Endothelial cell of umbilical vein (primary cell): ENCODE measurements around the gene PCDHB16. TPM values are rescaled to one million over a fixed set of nuclear protein-coding genes. Genes with fewer than 3 reads are reported as not detected.
"Not testable (repeated sequence)": the region's sequence is repeated elsewhere in the genome, so short reads cannot be mapped to it uniquely, and the experiment has no call there.

Experiments used
- BruUV-seq: library from RNA; stranded (reverse); fragments of 400-500 nt; replicated peaks from 2 replicates; lab custom pipeline; 2021; lab: Mats Ljungman, UMichigan
- CTCF ChIA-PET: fragments of 300-600, 350-600 bp; sonication (Branson Sonifier 250); formaldehyde crosslinking; loops from one replicate; lab custom pipeline; 2021; ENCODE audit warnings: antibody characterized with exemption, inconsistent platforms; lab: Charles Lee
- POLR2A ChIA-PET: fragments of 300-600, 350-600 bp; sonication (Branson Sonifier 250); formaldehyde crosslinking; loops from one replicate; lab custom pipeline; 2021; ENCODE audit warnings: antibody characterized with exemption, inconsistent platforms; lab: Charles Lee
- DNase-seq: peaks from one replicate; pipeline ENCODE4 v3.0.0-alpha.2; 2011; ENCODE audit warnings: low read depth, low spot score
- FAIRE-seq: peaks from 2 replicates; lab custom pipeline; 2011; peaks lifted over from hg19 to GRCh38; lab: Jason Lieb, UNC
- H2AFZ ChIP-seq: 2 replicates; pipeline ENCODE4 v1.6.0; 2012; ENCODE audit warnings: low read depth, low read length, control low read depth, inconsistent platforms
- H3K27ac ChIP-seq: 2 replicates; pipeline ENCODE4 v1.5.1; 2011; ENCODE audit warnings: low read depth, mild to moderate bottlenecking, control low read depth, low read length, moderate library complexity; ENCODE audit not compliant: insufficient read depth
- H3K27me3 ChIP-seq, 2 experiments: 2 replicates each; pipeline versions ENCODE4 v1.6.0 to v1.6.1; 2011; ENCODE audit warnings: low read length in 2 of 2, mixed read lengths in 1 of 2; ENCODE audit not compliant: control insufficient read depth in 2 of 2, insufficient read depth in 2 of 2
- H3K36me3 ChIP-seq, 2 experiments: 2 replicates in 1 of 2; 3 replicates in 1 of 2; pipeline ENCODE4 v1.5.1; 2011; ENCODE audit warnings: low read length in 2 of 2, mild to moderate bottlenecking in 1 of 2, moderate library complexity in 1 of 2; ENCODE audit not compliant: control insufficient read depth in 2 of 2, insufficient read depth in 2 of 2; ENCODE audit errors: extremely low read depth in 1 of 2
- H3K4me1 ChIP-seq: 3 replicates; pipeline ENCODE4 v1.5.1; 2011; ENCODE audit warnings: mild to moderate bottlenecking, low read length; ENCODE audit not compliant: control insufficient read depth, insufficient read depth; ENCODE audit errors: extremely low read depth
- H3K4me2 ChIP-seq: 2 replicates; pipeline ENCODE4 v1.6.1; 2011; ENCODE audit warnings: low read length, control low read depth, mixed read lengths; ENCODE audit not compliant: insufficient read depth
- H3K4me3 ChIP-seq, 3 experiments: fragments of 200-600 bp in 1 of 3; sonication (generic), shearing (Covaris generic) in 1 of 3; replicated peaks in 1 of 3; 2 replicates each; pipeline ENCODE4 v1.5.1; 2011 to 2016; ENCODE audit warnings: control low read depth in 3 of 3, low read length in 3 of 3, mild to moderate bottlenecking in 2 of 3, inconsistent platforms in 1 of 3, low read depth in 1 of 3, moderate library complexity in 1 of 3; ENCODE audit not compliant: insufficient read depth in 1 of 3
- H3K79me2 ChIP-seq: 2 replicates; pipeline ENCODE4 v1.6.0; 2012; ENCODE audit warnings: low read length, inconsistent platforms; ENCODE audit not compliant: control insufficient read depth, insufficient read depth
- H3K9ac ChIP-seq: replicated peaks from 2 replicates; pipeline ENCODE3; 2011; ENCODE audit warnings: low read length, control low read depth; ENCODE audit not compliant: insufficient read depth; ENCODE audit errors: extremely low read depth
- H3K9me1 ChIP-seq: replicated peaks from 3 replicates; pipeline ENCODE4 v1.6.0; 2011; ENCODE audit warnings: mild to moderate bottlenecking, low read length; ENCODE audit not compliant: control insufficient read depth, insufficient read depth; ENCODE audit errors: extremely low read depth
- H3K9me3 ChIP-seq: replicated peaks from 2 replicates; pipeline ENCODE4 v1.5.1; 2012; ENCODE audit warnings: low read length, inconsistent platforms; ENCODE audit not compliant: control insufficient read depth, insufficient read depth
- H4K20me1 ChIP-seq: replicated peaks from 2 replicates; pipeline ENCODE3; 2011; ENCODE audit warnings: mild to moderate bottlenecking, low read length; ENCODE audit not compliant: control insufficient read depth, insufficient read depth; ENCODE audit errors: extremely low read depth
- EZH2 ChIP-seq: IDR thresholded peaks from 2 replicates; pipeline ENCODE4 v1.6.1; 2012; ENCODE audit warnings: borderline replicate concordance, low read depth, mild to moderate bottlenecking, moderate library complexity, low read length, inconsistent platforms; ENCODE audit not compliant: severe bottlenecking
- FOS ChIP-seq: IDR thresholded peaks from 2 replicates; pipeline ENCODE4 v1.6.1; 2011; ENCODE audit warnings: mild to moderate bottlenecking, low read length, moderate library complexity, borderline replicate concordance; ENCODE audit not compliant: insufficient read depth
- GATA2 ChIP-seq: IDR thresholded peaks from 2 replicates; pipeline ENCODE4 v1.7.0; 2011; ENCODE audit warnings: low read depth, mild to moderate bottlenecking, moderate library complexity, mixed read lengths, low read length; ENCODE audit not compliant: insufficient read length, insufficient read depth
- JUN ChIP-seq: IDR thresholded peaks from 2 replicates; pipeline ENCODE4 v1.6.1; 2011; ENCODE audit warnings: borderline replicate concordance, low read depth; ENCODE audit not compliant: insufficient read length, insufficient read depth
- MYC ChIP-seq: IDR thresholded peaks from one replicate; pipeline ENCODE4 v1.6.1; 2011; ENCODE audit warnings: mild to moderate bottlenecking, low read depth, low read length
- POLR2A ChIP-seq: IDR thresholded peaks from 2 replicates; pipeline ENCODE4 v1.6.1; 2012; ENCODE audit warnings: low read depth, mild to moderate bottlenecking, control low read depth, low read length
- POLR2AphosphoS5 ChIP-seq: IDR thresholded peaks from 2 replicates; pipeline ENCODE4 v1.6.1; 2012; ENCODE audit warnings: low read depth, mild to moderate bottlenecking, control low read depth, low read length, moderate library complexity; ENCODE audit not compliant: insufficient read depth
- dilution Hi-C: fragments of 300-500 bp; cut with MboI; formaldehyde crosslinking; loops from one replicate; pipeline ENCODE4 v1.15.0; 2019; ENCODE audit warnings: low sequenced_read_pairs; ENCODE audit not compliant: extremely low pct_ligation_motif_present
- intact Hi-C: fragments of 100-400 bp; cut with micrococcal nuclease; formaldehyde crosslinking; loops from one replicate; pipeline ENCODE4 v1.10.0; 2022
- polyA plus RNA-seq, 4 experiments: library from polyadenylated mRNA; depleted of rRNA in 3 of 4; stranded (reverse) in 3 of 4; unstranded in 1 of 4; fragments of >200 nt; gene quantifications; 2 replicates each; pipeline versions ENCODE4 v1.2.1 to v1.2.3, GENCODE V29; 2011 to 2012; ENCODE audit warnings: missing spikeins in 1 of 4
- total RNA-seq: library from RNA; stranded (reverse); gene quantifications from 2 replicates; pipeline ENCODE4 v1.2.3, GENCODE V29; 2021
- TF ChIP-seq, protein P1 (sequence below): IDR thresholded peaks from 2 replicates; pipeline ENCODE4 v1.6.1; 2011; ENCODE audit not compliant: insufficient read depth, insufficient read length
- TF ChIP-seq, protein P2 (sequence below), 2 donors: IDR thresholded peaks; 1 replicate in 1 of 2; 2 replicates in 1 of 2; pipeline ENCODE4 v1.5.1; 2011; ENCODE audit warnings: low read length in 2 of 2, mild to moderate bottlenecking in 2 of 2, moderate library complexity in 2 of 2, control low read depth in 1 of 2, inconsistent platforms in 1 of 2, low read depth in 1 of 2; ENCODE audit not compliant: insufficient read depth in 1 of 2; ENCODE audit errors: extremely low read depth in 1 of 2

Gene PCDHB16
- total and polyA plus RNA-seq, 2 donors (not counting 3 experiments of a cell fraction or from before 2014, with no cell fraction given), result 0.18 to 0.22 TPM

DNA sequence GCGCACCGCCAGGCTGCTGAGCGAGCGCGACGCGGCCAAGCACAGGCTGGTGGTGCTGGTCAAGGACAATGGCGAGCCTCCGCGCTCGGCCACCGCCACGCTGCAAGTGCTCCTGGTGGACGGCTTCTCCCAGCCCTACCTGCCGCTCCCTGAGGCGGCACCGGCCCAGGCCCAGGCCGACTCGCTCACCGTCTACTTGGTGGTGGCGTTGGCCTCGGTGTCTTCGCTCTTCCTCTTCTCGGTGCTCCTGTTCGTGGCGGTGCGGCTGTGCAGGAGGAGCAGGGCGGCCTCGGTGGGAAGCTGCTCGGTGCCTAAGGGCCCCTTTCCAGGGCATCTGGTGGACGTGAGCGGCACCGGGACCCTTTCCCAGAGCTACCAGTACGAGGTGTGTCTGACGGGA, 19.5 kb downstream of the PCDHB16 start:
- H2AFZ ChIP-seq, FAIRE-seq, H3K79me2 ChIP-seq, H3K4me1 ChIP-seq, H3K4me2 ChIP-seq, intact Hi-C loops, H3K9me1 ChIP-seq, H3K9ac ChIP-seq, H3K4me3 ChIP-seq, POLR2A ChIA-PET, H3K27me3 ChIP-seq, BruUV-seq, dilution Hi-C loops, H3K9me3 ChIP-seq, DNase-seq, H4K20me1 ChIP-seq, H3K27ac ChIP-seq, H3K36me3 ChIP-seq: not testable (repeated sequence)
- CTCF ChIA-PET, result interaction anchor here (1.0 kb wide), 1 partner anchor 22 kb away, joined by 3 read pairs; the partner anchor contains the start of gene PCDHB14

DNA sequence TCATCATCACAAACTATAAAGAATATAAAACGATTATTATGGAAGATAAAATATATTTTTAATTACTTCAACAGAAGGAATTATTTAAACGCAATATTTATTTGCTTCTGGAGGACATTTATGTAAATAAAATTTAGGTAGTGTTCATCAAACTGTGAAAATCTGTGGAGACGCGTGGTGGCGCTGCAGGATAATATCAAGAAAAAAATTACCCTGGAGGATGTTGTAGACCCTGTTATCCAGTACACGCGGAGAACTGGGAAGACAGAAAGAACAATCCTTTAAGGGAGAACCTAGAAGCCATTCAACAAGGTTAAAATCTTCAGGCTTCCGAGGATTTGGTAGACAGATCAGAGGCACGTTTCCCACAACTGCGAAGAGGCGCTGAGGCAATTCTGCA, 26.3 kb downstream of the PCDHB16 start, which contains the start of gene PCDHB12:
TSS of gene PCDHB12 (plus strand) at position 242 of the 400 bp plus-strand sequence. CDS start 189 bp downstream, outside the sequence.
- H3K4me3 ChIP-seq, result no peak within 1 kb of the TSS
- POLR2A ChIA-PET, result no interaction called here

DNA sequence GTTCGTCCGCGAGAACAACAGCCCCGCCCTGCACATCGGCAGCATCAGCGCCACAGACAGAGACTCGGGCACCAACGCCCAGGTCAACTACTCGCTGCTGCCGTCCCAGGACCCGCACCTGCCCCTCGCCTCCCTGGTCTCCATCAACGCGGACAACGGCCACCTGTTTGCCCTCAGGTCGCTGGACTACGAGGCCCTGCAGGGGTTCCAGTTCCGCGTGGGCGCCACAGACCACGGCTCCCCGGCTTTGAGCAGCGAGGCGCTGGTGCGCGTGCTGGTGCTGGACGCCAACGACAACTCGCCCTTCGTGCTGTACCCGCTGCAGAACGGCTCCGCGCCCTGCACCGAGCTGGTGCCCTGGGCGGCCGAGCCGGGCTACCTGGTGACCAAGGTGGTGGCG, 28.1 kb downstream of the PCDHB16 start:
- H3K9me3 ChIP-seq, H4K20me1 ChIP-seq, H3K4me3 ChIP-seq, H3K9ac ChIP-seq, intact Hi-C loops, dilution Hi-C loops, H2AFZ ChIP-seq, BruUV-seq, POLR2A ChIA-PET, H3K27ac ChIP-seq, H3K9me1 ChIP-seq, H3K27me3 ChIP-seq, FAIRE-seq, H3K36me3 ChIP-seq, H3K4me1 ChIP-seq, CTCF ChIA-PET, H3K4me2 ChIP-seq, H3K79me2 ChIP-seq, DNase-seq: not testable (repeated sequence)

More for the DNA sequence above, 26.3 kb downstream of the PCDHB16 start, which contains the start of gene PCDHB12:
- Histone ChIP-seq H2AFZ (no peak within 1 kb of the TSS), H4K20me1 (no peaks in the 10 kb centered on the region), H3K79me2 (no peaks in the 10 kb centered on the region), H3K4me1 (no peaks in the 10 kb centered on the region), H3K9me1 (no peaks in the 10 kb centered on the region), H3K9ac (no peak within 1 kb of the TSS), H3K36me3 (no peaks in the 10 kb centered on the region), H3K27ac (no peak within 1 kb of the TSS), H3K4me2 (no peak within 1 kb of the TSS), H3K9me3 (no peaks in the 10 kb centered on the region), H3K27me3 (no peaks in the 10 kb centered on the region)
- BruUV-seq, result no TSS peak
- CTCF ChIA-PET, result interaction anchor here (0.9 to 1.4 kb wide), 5 partner anchors 10 to 356 kb away, joined by 3 to 4 read pairs (median 4); partner anchors contain the start of gene PCDHGA11
- intact Hi-C loops (no loop called here), dilution Hi-C loops (no loop called here)
- TF ChIP-seq GATA2, result no peak
- no peak for TF ChIP-seq POLR2AphosphoS5
- TF ChIP-seq, protein P1, sequence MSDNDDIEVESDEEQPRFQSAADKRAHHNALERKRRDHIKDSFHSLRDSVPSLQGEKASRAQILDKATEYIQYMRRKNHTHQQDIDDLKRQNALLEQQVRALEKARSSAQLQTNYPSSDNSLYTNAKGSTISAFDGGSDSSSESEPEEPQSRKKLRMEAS, result no peak
- no peak for TF ChIP-seq FOS
- no peak for TF ChIP-seq JUN
- TF ChIP-seq POLR2A, result no peak
- TF ChIP-seq MYC, result no peak
- TF ChIP-seq EZH2, result no peak
- TF ChIP-seq, protein P2, sequence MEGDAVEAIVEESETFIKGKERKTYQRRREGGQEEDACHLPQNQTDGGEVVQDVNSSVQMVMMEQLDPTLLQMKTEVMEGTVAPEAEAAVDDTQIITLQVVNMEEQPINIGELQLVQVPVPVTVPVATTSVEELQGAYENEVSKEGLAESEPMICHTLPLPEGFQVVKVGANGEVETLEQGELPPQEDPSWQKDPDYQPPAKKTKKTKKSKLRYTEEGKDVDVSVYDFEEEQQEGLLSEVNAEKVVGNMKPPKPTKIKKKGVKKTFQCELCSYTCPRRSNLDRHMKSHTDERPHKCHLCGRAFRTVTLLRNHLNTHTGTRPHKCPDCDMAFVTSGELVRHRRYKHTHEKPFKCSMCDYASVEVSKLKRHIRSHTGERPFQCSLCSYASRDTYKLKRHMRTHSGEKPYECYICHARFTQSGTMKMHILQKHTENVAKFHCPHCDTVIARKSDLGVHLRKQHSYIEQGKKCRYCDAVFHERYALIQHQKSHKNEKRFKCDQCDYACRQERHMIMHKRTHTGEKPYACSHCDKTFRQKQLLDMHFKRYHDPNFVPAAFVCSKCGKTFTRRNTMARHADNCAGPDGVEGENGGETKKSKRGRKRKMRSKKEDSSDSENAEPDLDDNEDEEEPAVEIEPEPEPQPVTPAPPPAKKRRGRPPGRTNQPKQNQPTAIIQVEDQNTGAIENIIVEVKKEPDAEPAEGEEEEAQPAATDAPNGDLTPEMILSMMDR (IDR thresholded peaks at IDR 0.05; ENCODE audit: extremely low read depth in 1 of 2, insufficient read depth in 1 of 2, low read depth in 1 of 2, low read length in 2 of 2), result no peak
- DNase-seq, result peak; percentile 24
- no peak for FAIRE-seq
